Neural progenitor cell (in vitro differentiated cells): ENCODE data around the gene RASL11B. TPM values are rescaled to one million over a fixed set of nuclear protein-coding genes. Genes with fewer than 3 reads are reported as not detected.

Experiments
- DNase-seq: peaks from one replicate; pipeline ENCODE4 v3.0.0-alpha.2; 2016; ENCODE audit warnings: low spot score
- H2AFZ ChIP-seq: fragments of 200-600 bp; sonication (generic); replicated peaks from 2 replicates; pipeline ENCODE4 v1.6.1; 2016; ENCODE audit warnings: antibody characterized with exemption
- H3F3A ChIP-seq: fragments of 200-600 bp; sonication (generic); 2 replicates; pipeline ENCODE4 v1.6.1; 2016; ENCODE audit warnings: antibody characterized with exemption, low read depth
- H3K27ac ChIP-seq: fragments of 200-600 bp; sonication (generic); 2 replicates; pipeline ENCODE4 v1.5.1; 2016; ENCODE audit warnings: mild to moderate bottlenecking
- H3K27me3 ChIP-seq: fragments of 200-600 bp; sonication (generic); 2 replicates; pipeline ENCODE4 v1.6.1; 2016; ENCODE audit warnings: mild to moderate bottlenecking, moderate library complexity
- H3K36me3 ChIP-seq: fragments of 200-600 bp; sonication (generic); 2 replicates; pipeline ENCODE4 v1.5.1; 2016
- H3K4me1 ChIP-seq: fragments of 200-600 bp; sonication (generic); 2 replicates; pipeline ENCODE4 v1.6.1; 2016; ENCODE audit warnings: mixed run types
- H3K4me2 ChIP-seq: fragments of 200-600 bp; sonication (generic); 2 replicates; pipeline ENCODE4 v1.6.1; 2016
- H3K4me3 ChIP-seq: fragments of 200-600 bp; sonication (generic); 2 replicates; pipeline ENCODE4 v1.5.1; 2016
- H3K79me2 ChIP-seq: fragments of 200-600 bp; sonication (generic); 2 replicates; pipeline ENCODE4 v1.6.1; 2016; ENCODE audit warnings: low read depth
- H3K9ac ChIP-seq: fragments of 200-600 bp; sonication (generic); 2 replicates; pipeline ENCODE4 v1.6.1; 2016
- H3K9me3 ChIP-seq: fragments of 200-600 bp; sonication (generic); 2 replicates; pipeline ENCODE4 v1.5.1; 2016; ENCODE audit warnings: low read depth
- H4K20me1 ChIP-seq: fragments of 200-600 bp; sonication (generic); 2 replicates; pipeline ENCODE4 v1.6.1; 2016; ENCODE audit warnings: low read depth
- H3K27ac Mint-ChIP-seq: 3 replicates; pipeline ENCODE4 v1.8.0; 2021; ENCODE audit warnings: mixed read lengths
- H3K27me3 Mint-ChIP-seq: 2 replicates; pipeline ENCODE4 v1.8.0; 2022; ENCODE audit warnings: low read depth, mild to moderate bottlenecking, inconsistent platforms, moderate library complexity, mixed read lengths; ENCODE audit not compliant: insufficient read depth
- H3K36me3 Mint-ChIP-seq: 3 replicates; pipeline ENCODE4 v1.8.0; 2021; ENCODE audit warnings: mixed read lengths
- H3K4me1 Mint-ChIP-seq: 3 replicates; pipeline ENCODE4 v1.8.0; 2021; ENCODE audit warnings: mixed read lengths
- H3K4me3 Mint-ChIP-seq: 3 replicates; pipeline ENCODE4 v1.8.0; 2021; ENCODE audit warnings: mild to moderate bottlenecking, moderate library complexity, mixed read lengths
- H3K9me3 Mint-ChIP-seq: 3 replicates; pipeline ENCODE4 v1.8.0; 2020; ENCODE audit warnings: mixed read lengths
- EZH2 ChIP-seq: fragments of 200-600 bp; sonication (generic); IDR thresholded peaks from 2 replicates; pipeline ENCODE4 v1.6.1; 2017; ENCODE audit warnings: antibody characterized with exemption, mild to moderate bottlenecking, moderate library complexity
- EZH2phosphoT487 ChIP-seq: fragments of 200-600 bp; sonication (generic); IDR thresholded peaks from 2 replicates; pipeline ENCODE4 v1.6.1; 2017; ENCODE audit warnings: antibody characterized with exemption
- total RNA-seq: library from RNA; depleted of rRNA; stranded (reverse); fragments of >200 nt; gene quantifications from 2 replicates; pipeline ENCODE4 v1.2.3, GENCODE V29; 2015; ENCODE audit warnings: low replicate concordance
- TF ChIP-seq, protein P1 (sequence below): fragments of 200-600 bp; sonication (generic); IDR thresholded peaks from 2 replicates; pipeline ENCODE4 v1.5.1; 2017; ENCODE audit warnings: antibody characterized with exemption, mild to moderate bottlenecking

Gene RASL11B
- total RNA-seq, 1 donor from 2014 or later: 10.1 TPM

DNA sequence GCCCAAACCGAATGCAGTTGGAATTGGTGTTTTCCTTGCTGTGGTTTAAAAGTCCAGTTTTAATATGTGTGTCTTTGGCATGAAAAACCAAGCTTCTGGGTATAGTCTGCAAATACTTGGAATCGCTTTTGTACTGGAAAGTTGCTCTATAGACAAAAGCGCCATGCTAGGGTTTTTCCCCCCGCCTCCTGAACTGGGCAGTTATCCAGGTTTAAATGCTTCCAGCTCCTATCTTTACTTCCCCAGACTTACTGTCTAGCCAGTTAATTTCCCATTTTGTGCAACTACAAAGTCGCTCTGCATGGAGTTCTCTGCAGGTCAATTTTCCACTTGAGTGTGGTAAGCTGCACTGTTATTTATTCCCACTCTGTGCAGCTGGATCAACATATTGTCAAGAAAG lies 2.7 kb downstream of the RASL11B start:
- Histone ChIP-seq H3K27me3 (peaks cover 27% of the 10 kb centered on the region), H3K9ac (no peak overlapping the region), H3K27ac (no peak overlapping the region), H3K79me2 (peaks cover 8% of the 10 kb centered on the region), H3K4me3 (no peak overlapping the region), H3K9me3 (no peaks in the 10 kb centered on the region), H4K20me1 (peaks cover 7% of the 10 kb centered on the region), H3K4me1 (peaks cover 20% of the 10 kb centered on the region), H3K36me3 (no peaks in the 10 kb centered on the region), H2AFZ (no peak overlapping the region), H3F3A (peaks cover 9% of the 10 kb centered on the region), H3K4me2 (no peak overlapping the region)
- H3K4me3 Mint-ChIP-seq: peak overlapping the region; percentile 68
- peaks cover 13% of the 10 kb centered on the region for H3K27me3 Mint-ChIP-seq
- TF ChIP-seq EZH2phosphoT487 (no peak), EZH2 (no peak)
- TF ChIP-seq, protein P1, sequence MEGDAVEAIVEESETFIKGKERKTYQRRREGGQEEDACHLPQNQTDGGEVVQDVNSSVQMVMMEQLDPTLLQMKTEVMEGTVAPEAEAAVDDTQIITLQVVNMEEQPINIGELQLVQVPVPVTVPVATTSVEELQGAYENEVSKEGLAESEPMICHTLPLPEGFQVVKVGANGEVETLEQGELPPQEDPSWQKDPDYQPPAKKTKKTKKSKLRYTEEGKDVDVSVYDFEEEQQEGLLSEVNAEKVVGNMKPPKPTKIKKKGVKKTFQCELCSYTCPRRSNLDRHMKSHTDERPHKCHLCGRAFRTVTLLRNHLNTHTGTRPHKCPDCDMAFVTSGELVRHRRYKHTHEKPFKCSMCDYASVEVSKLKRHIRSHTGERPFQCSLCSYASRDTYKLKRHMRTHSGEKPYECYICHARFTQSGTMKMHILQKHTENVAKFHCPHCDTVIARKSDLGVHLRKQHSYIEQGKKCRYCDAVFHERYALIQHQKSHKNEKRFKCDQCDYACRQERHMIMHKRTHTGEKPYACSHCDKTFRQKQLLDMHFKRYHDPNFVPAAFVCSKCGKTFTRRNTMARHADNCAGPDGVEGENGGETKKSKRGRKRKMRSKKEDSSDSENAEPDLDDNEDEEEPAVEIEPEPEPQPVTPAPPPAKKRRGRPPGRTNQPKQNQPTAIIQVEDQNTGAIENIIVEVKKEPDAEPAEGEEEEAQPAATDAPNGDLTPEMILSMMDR: no peak
- peaks cover 31% of the 10 kb centered on the region for H3K36me3 Mint-ChIP-seq
- DNase-seq: no peak
- peaks cover 63% of the 10 kb centered on the region for H3K4me1 Mint-ChIP-seq
- no peak overlapping the region for H3K27ac Mint-ChIP-seq
- H3K9me3 Mint-ChIP-seq: no peaks in the 10 kb centered on the region

DNA sequence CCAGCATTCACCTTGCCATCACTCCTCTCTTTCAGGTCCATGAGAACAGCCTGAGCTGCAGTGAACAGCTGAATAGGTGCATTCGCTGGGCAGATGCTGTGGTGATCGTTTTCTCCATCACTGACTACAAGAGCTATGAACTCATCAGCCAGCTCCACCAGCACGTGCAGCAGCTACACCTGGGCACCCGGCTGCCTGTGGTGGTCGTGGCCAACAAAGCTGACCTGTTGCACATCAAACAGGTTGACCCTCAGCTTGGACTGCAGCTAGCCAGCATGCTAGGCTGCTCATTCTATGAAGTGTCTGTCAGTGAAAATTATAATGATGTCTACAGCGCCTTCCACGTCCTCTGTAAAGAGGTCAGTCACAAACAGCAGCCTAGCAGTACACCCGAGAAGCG lies 3.2 kb downstream of the RASL11B start:
- peaks cover 7% of the 10 kb centered on the region for H4K20me1 ChIP-seq
- peaks cover 9% of the 10 kb centered on the region for H3F3A ChIP-seq
- no peak overlapping the region for H3K4me2 ChIP-seq
- H3K4me1 Mint-ChIP-seq: peaks cover 67% of the 10 kb centered on the region
- H3K36me3 Mint-ChIP-seq: peaks cover 33% of the 10 kb centered on the region
- H3K4me3 Mint-ChIP-seq: no peak overlapping the region
- H3K9ac ChIP-seq: no peak overlapping the region
- H3K27ac ChIP-seq: no peak overlapping the region
- H3K27ac Mint-ChIP-seq: no peak overlapping the region
- DNase-seq: no peak
- peaks cover 22% of the 10 kb centered on the region for H3K27me3 ChIP-seq
- no peaks in the 10 kb centered on the region for H3K36me3 ChIP-seq
- H3K9me3 Mint-ChIP-seq: no peaks in the 10 kb centered on the region
- no peak overlapping the region for H3K4me3 ChIP-seq
- peaks cover 8% of the 10 kb centered on the region for H3K79me2 ChIP-seq
- H3K4me1 ChIP-seq: peaks cover 20% of the 10 kb centered on the region
- no peaks in the 10 kb centered on the region for H3K9me3 ChIP-seq
- H3K27me3 Mint-ChIP-seq: peaks cover 13% of the 10 kb centered on the region
- H2AFZ ChIP-seq: no peak overlapping the region
- TF ChIP-seq EZH2phosphoT487 (no peak), EZH2 (no peak)
- TF ChIP-seq, protein P1: no peak

GRCh38 chr4:52866734-52867133 lies 4.6 kb downstream of the RASL11B start:
- H3K4me2 ChIP-seq: no peak overlapping the region

More at GRCh38 chr4:52866734-52867133, 4.6 kb downstream of the RASL11B start:
- Histone ChIP-seq H3K4me3 (no peak overlapping the region), H4K20me1 (peaks cover 7% of the 10 kb centered on the region), H3K9ac (no peak overlapping the region), H3F3A (peaks cover 9% of the 10 kb centered on the region), H2AFZ (no peak overlapping the region), H3K27me3 (peaks cover 8% of the 10 kb centered on the region), H3K9me3 (no peaks in the 10 kb centered on the region), H3K36me3 (no peaks in the 10 kb centered on the region), H3K79me2 (peaks cover 8% of the 10 kb centered on the region), H3K4me1 (peaks cover 15% of the 10 kb centered on the region), H3K27ac (no peak overlapping the region)
- DNase-seq: no peak
- no peak overlapping the region for H3K27ac Mint-ChIP-seq
- no peak for TF ChIP-seq EZH2phosphoT487
- TF ChIP-seq EZH2: no peak
- TF ChIP-seq, protein P1: no peak
- peaks cover 12% of the 10 kb centered on the region for H3K27me3 Mint-ChIP-seq
- H3K4me3 Mint-ChIP-seq: no peak overlapping the region
- peaks cover 57% of the 10 kb centered on the region for H3K4me1 Mint-ChIP-seq
- no peaks in the 10 kb centered on the region for H3K9me3 Mint-ChIP-seq
- peaks cover 35% of the 10 kb centered on the region for H3K36me3 Mint-ChIP-seq
